ENCODE data around the gene PROCA1. TPM values are rescaled to one million over a fixed set of nuclear protein-coding genes. Genes with fewer than 3 reads are reported as not detected.

Gene PROCA1
- total and polyA plus RNA-seq, 2 of the 13 experiments (the other 11 are each of a cell fraction or from before 2014, with no cell fraction given): 0.73 to 1.5 TPM

GRCh38 chr17:28760601-28761562 is 49.2 kb upstream of the PROCA1 start:
- H3K4me2 ChIP-seq (ENCODE audit: low read depth, low read length): no peak overlapping the region
- ATAC-seq: no peak
- H3K27me3 ChIP-seq (ENCODE audit: control insufficient read depth in 1 of 2, insufficient read depth in 2 of 2, low read length in 2 of 2): no peaks in the 10 kb centered on the region
- intact Hi-C loops (cut with micrococcal nuclease; ENCODE audit: unreplicated experiment): loop anchor here (5.0 kb wide), 2 partner anchors 81 to 136 kb away; partner anchors contain the start of genes FAM222B and FLOT2
- BruUV-seq (replicated peaks): no TSS peak
- no peak for FAIRE-seq
- POLR2A ChIA-PET: interaction anchor here (1.3 kb wide), 1 partner anchor 33 kb away, joined by 3 read pairs; no protein-coding TSS in a partner anchor
- TF ChIP-seq NAIF1 (CRISPR knock-in tag; IDR thresholded peaks at IDR 0.05; ENCODE audit: borderline replicate concordance): no peak
- peak; percentile 93 for TF ChIP-seq ZKSCAN8 (CRISPR knock-in tag; IDR thresholded peaks at IDR 0.05; ENCODE audit: borderline replicate concordance)
- no peaks in the 10 kb centered on the region for H4K20me1 ChIP-seq (ENCODE audit: insufficient read depth, low read length)
- CTCF ChIA-PET (ENCODE audit: low intra/inter-chr PET ratio, low total read pairs): no interaction called here
- H3K27ac ChIP-seq (ENCODE audit: extremely low read length, insufficient read depth, low read length): no peak overlapping the region
- no peak overlapping the region for H2AFZ ChIP-seq (ENCODE audit: low read length)
- in situ Hi-C loops (cut with HindIII; ENCODE audit: extremely low pct_ligation_motif_present, low pct_unique_long_range_greater_than_20kb): loop anchor here (10.0 kb wide), 1 partner anchor 124 kb away; no protein-coding TSS in a partner anchor
- H3K9me3 ChIP-seq (ENCODE audit: low read length): no peaks in the 10 kb centered on the region
- no peak overlapping the region for H3K4me3 ChIP-seq (replicated peaks in 1 of 3; ENCODE audit: insufficient read depth in 1 of 3, low read depth in 2 of 3, low read length in 3 of 3)
- H3K79me2 ChIP-seq (ENCODE audit: insufficient read depth, low read length): no peaks in the 10 kb centered on the region
- no peak for DNase-seq (ENCODE audit: low spot score)
- H3K36me3 ChIP-seq (replicated peaks in 1 of 2; ENCODE audit: control insufficient read depth in 1 of 2, insufficient read depth in 2 of 2, low read length in 2 of 2): peaks cover 28 to 63% of the 10 kb centered on the region in 2 experiments
- no peak overlapping the region for H3K9ac ChIP-seq (ENCODE audit: insufficient read depth, low read depth, low read length)
- no peaks in the 10 kb centered on the region for H3K4me1 ChIP-seq (ENCODE audit: insufficient read depth, low read length)
- 68% methylated on average over 9 of the region's 9 CpGs for WGBS (ENCODE audit: low lambda C conversion rate)

GRCh38 chr17:28759256-28759865 is 47.7 kb upstream of the PROCA1 start:
- Histone ChIP-seq H4K20me1 (ENCODE audit: insufficient read depth, low read length) (no peaks in the 10 kb centered on the region), H3K9me3 (ENCODE audit: low read length) (no peaks in the 10 kb centered on the region), H3K27me3 (ENCODE audit: control insufficient read depth in 1 of 2, insufficient read depth in 2 of 2, low read length in 2 of 2) (no peaks in the 10 kb centered on the region), H3K79me2 (ENCODE audit: insufficient read depth, low read length) (no peaks in the 10 kb centered on the region), H2AFZ (ENCODE audit: low read length) (no peak overlapping the region), H3K4me3 (replicated peaks in 1 of 3; ENCODE audit: insufficient read depth in 1 of 3, low read depth in 2 of 3, low read length in 3 of 3) (no peak overlapping the region), H3K4me1 (ENCODE audit: insufficient read depth, low read length) (no peaks in the 10 kb centered on the region), H3K36me3 (replicated peaks in 1 of 2; ENCODE audit: control insufficient read depth in 1 of 2, insufficient read depth in 2 of 2, low read length in 2 of 2) (peaks cover 26 to 50% of the 10 kb centered on the region in 2 experiments), H3K4me2 (ENCODE audit: low read depth, low read length) (no peak overlapping the region), H3K9ac (ENCODE audit: insufficient read depth, low read depth, low read length) (no peak overlapping the region), H3K27ac (ENCODE audit: extremely low read length, insufficient read depth, low read length) (no peak overlapping the region)
- 97% methylated on average over 18 of the region's 18 CpGs for WGBS (ENCODE audit: low lambda C conversion rate)
- ChIA-PET CTCF (ENCODE audit: low intra/inter-chr PET ratio, low total read pairs) (no interaction called here), POLR2A (interaction anchor here (0.6 kb wide), 1 partner anchor 538 kb away, joined by 3 read pairs; no protein-coding TSS in a partner anchor)
- ATAC-seq (peak; percentile 9; the same call in 2 of the 3 replicates), FAIRE-seq (no peak), DNase-seq (ENCODE audit: low spot score) (no peak)
- in situ Hi-C loops (cut with HindIII; ENCODE audit: extremely low pct_ligation_motif_present, low pct_unique_long_range_greater_than_20kb): no loop called here
- BruUV-seq (replicated peaks): no TSS peak
- intact Hi-C loops (cut with micrococcal nuclease; ENCODE audit: unreplicated experiment): no loop called here
- no peak for TF ChIP-seq ZNF773 (CRISPR knock-in tag; IDR thresholded peaks at IDR 0.05; ENCODE audit: borderline replicate concordance)
- TF ChIP-seq ZSCAN12 (CRISPR knock-in tag; IDR thresholded peaks at IDR 0.05): no peak
- TF ChIP-seq, protein P1, sequence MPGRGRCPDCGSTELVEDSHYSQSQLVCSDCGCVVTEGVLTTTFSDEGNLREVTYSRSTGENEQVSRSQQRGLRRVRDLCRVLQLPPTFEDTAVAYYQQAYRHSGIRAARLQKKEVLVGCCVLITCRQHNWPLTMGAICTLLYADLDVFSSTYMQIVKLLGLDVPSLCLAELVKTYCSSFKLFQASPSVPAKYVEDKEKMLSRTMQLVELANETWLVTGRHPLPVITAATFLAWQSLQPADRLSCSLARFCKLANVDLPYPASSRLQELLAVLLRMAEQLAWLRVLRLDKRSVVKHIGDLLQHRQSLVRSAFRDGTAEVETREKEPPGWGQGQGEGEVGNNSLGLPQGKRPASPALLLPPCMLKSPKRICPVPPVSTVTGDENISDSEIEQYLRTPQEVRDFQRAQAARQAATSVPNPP (CRISPR knock-in tag; IDR thresholded peaks at IDR 0.05): no peak
- TF ChIP-seq YEATS2 (CRISPR knock-in tag; IDR thresholded peaks at IDR 0.05; ENCODE audit: borderline replicate concordance): no peak
- TF ChIP-seq ZNF747 (CRISPR knock-in tag; IDR thresholded peaks at IDR 0.05; ENCODE audit: borderline replicate concordance): no peak
- no peak for TF ChIP-seq ZNF841 (CRISPR knock-in tag; IDR thresholded peaks at IDR 0.05; ENCODE audit: borderline replicate concordance)
- TF ChIP-seq PHF8 (CRISPR knock-in tag; IDR thresholded peaks at IDR 0.05): no peak
- no peak for TF ChIP-seq GATA4 (IDR thresholded peaks at IDR 0.05; ENCODE audit: borderline replicate concordance, low read depth)
- TF ChIP-seq ZNF776 (CRISPR knock-in tag; IDR thresholded peaks at IDR 0.05): no peak

Data from HepG2 (cell line).